ENCODE data around the gene MAPK11.

MAPK11 gene

DNA sequence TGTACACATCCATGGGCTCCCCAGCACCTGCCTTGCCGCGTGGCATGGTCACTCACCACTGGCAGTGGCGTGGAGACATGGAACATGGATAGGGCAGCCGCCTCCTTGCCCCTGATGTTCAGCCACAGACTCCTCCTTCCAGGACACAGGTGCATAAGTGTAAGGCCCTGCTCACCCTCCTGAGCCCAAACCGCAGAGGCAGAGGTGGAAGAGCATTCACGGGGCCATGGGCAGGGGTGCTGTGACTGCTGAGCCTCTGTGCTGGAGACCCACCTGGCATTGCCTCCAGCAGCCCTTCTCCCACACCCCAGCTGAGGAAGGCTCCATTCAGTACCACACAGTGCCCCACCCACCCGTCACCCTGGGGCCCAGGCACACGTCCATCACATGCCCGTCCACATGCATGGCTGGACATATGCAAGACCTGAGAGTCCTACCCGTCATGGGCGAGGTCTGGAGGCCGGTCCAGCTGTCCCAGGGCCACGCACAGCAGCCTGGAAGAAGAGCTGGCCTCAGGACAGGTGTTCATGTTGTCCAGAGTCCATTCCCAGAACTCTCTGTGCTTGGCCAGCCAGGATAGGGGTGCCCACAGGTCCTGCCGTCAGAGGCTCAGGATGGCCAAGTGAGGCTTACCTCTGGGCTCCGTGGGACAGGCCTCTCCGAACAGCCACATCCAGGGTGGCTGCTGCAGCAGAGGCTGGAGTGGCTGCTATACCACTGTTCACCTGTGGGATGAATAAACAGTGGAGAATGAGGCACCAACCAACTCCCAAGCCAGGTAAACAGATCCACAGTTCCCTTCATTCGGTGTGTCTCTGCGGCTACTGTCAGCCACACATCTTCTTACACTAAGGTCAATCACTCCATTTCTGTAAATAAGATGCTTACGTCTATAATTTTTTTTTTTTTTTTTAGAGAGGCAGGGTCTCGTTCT, 23.7 kb downstream of the MAPK11 start:
- FAIRE-seq: no peak

DNA sequence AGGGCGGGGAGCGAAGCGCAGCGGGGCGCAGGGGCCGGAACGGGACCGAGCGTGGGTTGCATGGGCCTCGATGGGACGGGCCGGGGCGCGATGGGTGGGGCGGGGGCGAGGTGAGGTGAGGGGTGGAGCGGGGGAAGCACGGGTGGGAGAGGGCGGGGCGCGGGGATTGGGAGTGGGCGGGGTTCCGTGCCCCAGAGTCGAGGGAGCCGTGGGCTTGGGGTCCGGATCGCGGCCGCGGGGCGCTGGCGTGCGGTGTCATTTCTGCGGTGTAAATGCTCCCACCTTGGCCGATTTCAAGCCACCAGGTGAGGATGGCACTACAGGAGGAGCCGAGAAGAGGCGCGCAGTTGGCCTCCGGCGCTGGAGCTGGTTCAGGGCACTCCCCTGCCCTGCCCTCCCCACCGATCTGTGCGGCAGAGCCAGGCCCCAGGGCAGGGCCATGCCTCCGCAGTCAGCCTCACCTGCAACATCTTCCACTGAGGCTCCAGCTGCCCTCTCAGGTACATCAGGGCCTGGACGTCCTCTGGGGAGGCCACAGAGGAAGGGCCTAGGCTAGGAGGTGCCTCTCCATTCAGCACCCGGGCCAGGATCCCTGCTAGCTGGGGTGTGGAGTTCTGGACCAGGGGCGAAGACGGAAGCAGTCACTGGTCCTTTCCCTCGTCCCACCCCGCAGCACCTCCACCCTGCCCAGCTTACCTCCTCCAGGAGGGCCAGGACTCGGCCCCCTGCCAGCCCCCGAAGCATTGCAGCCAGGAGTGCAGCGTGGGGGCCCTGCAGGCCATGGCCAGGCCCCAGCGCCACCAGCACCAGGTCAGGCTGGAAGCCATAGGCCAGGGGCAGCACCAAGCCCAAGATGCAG, 24.7 kb downstream of the MAPK11 start:
- no peak for FAIRE-seq

DNA sequence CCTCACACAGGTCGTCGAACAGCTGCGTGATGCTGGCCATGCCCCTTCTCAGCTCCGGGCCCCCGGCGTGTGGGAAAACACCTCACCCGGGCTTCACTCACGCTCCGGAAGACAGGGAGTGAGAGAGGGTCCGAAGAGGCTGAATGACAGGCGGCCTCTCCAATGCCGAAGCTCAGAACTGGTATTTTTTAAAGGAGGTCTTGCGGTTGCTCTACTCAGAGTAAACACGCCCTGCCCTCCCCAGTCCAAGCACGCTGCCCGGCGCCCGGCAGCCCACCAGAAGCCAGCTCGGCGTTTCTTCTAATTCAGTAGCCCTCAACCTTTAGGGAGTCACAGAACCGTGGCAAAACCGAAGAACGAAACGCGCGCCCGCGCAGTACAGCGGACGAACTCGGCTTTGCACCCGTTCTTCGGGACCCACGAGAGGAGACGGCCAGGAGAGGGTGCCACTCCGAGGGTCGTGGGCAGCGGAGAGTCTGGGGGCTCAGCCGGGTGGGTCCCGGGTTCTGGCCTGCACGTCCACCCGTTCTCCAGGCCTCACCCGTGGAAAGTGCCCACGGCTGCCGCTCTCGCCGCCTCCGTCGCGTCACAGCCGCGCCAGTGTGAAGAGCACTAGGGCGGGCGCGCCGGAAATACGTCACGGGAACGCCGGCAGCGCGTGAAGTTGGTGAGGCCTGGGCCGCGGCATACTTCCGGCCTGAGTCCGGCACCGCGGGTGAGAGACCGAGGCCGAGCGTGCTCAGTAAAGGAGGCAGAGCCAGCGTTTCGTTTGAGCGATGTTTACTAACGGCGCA, 25.6 kb downstream of the MAPK11 start, which contains the start of gene TUBGCP6:
TUBGCP6 (minus strand) TSS at position 604 of the 794 bp plus-strand sequence; CDS start at position 40, 564 bp downstream.
- FAIRE-seq: no peak

DNA sequence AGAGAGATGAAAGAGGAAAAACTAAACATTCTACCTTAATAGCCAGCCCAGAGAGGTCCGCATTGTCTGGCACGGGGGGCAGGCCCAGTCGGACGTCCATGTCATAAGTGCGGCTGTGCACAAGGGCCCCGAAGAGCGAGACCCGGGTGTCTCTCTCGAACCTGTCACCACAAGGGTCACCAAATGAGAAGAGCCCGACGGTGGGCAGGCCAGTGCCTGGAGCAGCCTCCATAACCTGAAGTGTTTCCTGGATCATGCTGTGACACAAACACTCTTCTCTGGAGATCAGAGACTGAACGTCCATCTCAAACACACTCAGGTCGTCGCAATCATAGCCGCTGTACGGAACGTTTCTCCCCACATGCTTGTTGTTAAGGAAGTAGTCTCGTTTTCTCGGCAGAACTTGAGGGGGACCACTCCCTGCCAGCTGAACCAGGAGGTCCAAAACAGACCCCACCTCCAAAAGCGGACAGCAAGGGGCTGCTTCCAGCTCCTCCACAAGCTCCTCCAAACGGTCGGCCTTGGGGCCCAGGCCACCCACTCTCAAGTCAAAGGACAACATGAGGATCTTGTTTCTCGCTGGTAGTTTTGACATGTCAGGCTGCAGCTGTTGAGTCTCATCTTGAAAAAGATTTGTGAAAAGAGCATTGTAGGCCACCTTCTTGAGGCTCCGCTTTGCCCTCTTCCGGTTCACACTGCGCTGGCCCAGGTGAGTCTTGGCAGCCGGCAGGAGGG, 26.3 kb downstream of the MAPK11 start:
- FAIRE-seq: no peak

DNA sequence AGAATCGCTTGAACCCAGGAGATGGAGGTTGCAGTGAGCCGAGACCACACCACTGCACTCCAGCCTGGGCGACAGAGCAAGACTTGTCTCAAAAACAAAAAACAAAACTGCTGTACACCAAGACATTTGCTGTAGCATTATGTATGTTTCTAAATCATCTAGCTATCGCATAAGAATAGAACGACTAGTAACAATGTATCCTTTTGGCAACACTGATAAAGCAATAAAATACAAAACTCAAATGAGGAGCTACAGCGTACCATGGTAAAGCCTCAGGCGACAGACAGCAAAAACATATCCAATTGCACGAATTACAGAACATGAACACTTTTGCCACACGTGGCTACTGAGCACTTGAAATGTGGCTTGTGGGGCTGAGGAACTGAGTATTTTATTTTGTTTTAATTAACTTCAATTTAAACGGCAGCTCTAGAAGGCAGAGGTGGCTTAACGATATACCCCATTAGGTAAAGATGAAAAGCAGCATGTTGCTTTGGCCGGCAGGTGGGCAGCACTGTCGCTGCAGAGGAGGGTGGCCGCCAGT, 27.7 kb downstream of the MAPK11 start:
- FAIRE-seq: no peak

DNA sequence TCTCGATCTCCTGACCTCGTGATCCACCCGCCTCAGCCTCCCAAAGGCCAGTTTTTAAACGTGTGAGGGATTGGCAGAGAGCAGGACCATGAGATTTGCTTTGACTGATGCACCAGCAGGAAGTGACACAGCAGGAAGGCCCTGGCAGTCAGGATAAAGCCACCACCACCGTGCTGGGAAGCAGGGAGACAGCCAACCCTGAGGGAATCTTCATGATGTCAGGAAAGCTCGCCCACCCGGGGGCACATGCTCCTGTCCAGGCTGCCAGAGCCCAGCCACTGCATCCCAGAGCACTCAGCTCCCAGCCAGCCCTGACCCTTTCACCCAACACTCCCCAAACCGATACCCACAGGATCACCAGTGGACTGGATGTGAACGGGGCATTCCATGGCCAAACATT, 31.4 kb downstream of the MAPK11 start:
- no peak for FAIRE-seq

DNA sequence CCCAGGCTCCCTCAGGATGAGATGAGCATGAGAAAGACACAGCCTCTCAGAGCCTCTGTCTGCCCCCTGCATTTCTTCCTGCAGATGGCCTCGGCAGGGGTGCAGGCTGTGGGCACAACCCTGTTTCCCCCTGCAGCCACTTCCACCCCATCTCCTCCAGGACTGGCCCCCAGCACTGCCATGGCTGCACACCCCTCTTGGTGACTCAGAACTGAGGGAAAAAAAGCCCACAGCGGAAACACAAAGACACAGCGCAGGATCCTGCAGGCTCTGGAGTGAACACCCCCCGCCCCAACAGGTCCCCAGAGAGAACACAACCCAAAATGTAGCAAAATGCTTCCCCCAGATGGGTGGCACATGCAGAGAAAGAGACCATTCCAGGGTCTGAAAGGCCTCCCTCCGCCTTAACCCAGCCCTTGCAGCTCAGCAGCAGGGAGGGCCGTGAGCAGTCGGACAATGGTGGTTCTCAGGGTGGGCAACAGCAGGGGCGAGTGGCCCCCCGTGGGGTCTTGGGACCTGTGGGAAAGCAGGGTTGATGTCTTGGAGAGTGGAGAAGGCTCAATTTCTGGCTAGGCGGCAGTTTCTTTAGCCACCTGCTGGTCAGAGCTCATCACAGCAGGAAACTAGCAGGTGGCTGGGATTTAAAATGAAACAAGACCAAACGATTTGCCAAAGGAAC, 33.3 kb downstream of the MAPK11 start:
- FAIRE-seq: no peak

DNA sequence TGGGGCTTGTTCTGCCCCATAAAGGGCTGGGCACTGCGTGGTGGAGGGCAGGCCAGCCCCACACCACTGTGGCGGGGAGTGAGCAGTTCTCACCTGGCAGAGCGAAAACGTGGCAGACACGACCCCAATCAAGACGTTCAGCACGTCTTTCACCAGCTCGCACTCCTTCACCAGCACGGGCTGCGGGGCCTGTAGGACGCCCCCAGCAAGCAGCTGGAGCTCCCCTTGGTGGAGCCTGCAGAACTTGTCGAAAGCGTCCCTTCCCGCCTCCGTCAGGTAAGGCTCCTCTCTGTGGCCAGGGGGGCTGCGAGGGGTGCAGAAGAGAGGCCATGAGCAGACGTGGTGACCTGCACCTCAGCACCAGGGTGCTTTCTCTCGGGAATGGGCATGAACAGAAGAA, 37.0 kb downstream of the MAPK11 start:
- FAIRE-seq: no peak

DNA sequence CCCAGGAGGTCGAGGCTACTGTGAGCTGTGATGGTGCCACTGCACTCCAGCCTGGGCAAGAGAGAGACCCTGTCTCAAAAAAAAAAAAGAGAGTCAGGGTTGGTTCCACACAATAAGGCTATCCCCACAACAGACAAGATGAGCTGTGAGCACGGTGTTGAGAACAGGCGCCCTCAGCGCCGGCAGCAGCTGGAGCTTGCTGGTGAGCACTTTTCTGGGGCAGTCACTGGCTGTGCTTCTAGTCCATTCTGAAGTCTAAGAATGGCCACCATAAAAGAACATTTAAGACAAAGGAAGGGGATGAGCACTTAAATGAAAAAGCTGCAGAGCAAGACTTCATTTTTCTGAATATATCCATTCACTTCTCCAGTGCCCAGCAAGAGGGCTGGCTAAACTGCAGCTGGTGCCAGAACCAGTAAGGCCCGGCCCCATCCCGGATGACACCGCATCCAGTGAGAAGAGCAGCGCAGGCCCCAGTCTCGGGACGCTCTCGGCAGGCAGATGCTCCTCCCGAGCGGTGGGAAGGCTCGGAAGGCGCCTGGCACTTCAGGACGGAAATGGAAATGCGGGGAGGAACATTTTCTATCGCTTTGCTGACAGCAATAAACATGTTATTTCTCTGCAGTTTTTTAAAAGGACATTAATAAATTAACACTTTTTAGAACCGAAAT, 37.6 kb downstream of the MAPK11 start:
- FAIRE-seq: no peak

DNA sequence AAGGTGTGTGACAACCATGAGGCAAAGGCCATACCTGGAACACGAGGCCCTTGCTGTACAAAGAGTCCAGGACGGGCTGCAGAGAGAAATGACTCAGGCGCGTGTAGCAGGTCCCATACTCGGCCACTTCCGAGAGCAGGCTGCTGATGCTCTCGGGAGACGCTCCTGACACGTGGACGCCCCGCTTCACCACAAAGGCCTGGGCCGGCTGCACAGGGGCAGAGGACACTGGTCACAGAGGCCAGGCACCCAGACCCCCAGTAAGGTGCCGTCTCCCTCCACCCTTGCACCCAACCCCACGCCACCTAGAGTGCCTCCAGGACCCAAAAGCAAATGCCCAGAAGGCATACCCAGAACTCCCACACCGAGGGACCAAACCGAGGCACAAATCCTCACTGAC, 40.8 kb downstream of the MAPK11 start:
- FAIRE-seq: no peak

DNA sequence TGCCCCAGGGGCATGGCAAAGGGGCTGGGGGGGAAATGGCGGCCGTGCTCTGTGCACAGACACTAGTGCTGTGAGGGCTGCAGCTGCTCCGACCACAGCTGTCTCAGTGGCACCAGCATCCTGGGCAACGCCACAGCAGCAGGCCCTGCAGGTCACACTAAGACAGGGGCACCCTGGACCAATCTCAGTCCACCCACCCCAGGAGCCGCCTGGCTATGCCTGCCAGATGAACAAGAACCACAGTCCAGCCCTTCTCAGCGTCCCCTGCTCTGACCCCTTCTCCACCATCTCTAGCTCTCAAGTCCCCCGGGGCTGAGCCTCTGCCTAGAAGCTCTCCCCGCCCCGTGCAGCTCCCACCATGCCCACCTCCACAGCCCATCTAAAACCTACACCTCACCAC, 41.8 kb downstream of the MAPK11 start:
- no peak for FAIRE-seq

DNA sequence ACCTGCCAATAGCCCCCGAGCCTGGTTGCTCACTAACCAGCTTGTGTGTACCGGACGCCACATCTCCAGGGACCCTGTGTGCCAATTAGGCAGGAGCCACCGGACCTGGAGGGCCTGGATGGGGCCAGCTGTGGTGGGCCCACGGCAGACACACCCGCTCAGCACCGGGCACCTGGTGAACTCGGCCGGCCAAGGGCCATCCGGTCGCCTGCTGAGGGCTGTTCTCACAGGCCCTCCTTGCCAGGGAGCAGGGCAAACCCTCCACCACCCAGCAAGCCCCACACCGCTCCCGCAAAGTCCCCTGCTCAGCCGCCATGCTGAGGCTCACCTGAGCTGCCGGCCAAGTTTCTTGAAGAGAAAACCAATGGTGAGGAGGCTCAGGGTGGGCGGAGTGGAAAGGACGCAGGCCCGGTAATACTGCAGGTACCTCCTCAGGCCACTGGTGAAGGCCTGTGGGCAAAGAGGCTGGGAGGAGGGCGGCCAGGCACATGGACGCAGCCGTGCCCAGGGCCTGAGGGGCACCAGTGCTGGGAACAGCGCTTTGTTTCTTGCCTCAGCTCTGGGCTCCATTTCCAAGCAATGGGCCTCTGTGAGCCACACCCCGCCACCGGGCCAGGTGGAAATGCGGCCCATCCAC, 42.5 kb downstream of the MAPK11 start:
- FAIRE-seq: no peak

DNA sequence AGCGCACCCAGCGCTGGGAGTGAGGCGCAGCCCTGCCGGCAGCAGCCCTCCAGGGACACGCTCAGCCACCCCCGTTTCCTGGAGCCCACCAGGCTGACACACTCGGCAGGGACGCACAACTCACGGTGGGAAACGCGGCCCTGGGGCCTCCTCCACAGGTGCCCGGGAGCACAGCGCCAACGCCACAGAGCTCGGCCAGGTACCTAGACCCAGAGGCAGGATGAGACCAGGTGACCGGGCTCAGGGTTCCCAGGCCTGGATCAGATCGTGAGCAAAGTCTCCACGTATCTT, 43.4 kb downstream of the MAPK11 start:
- FAIRE-seq: no peak

DNA sequence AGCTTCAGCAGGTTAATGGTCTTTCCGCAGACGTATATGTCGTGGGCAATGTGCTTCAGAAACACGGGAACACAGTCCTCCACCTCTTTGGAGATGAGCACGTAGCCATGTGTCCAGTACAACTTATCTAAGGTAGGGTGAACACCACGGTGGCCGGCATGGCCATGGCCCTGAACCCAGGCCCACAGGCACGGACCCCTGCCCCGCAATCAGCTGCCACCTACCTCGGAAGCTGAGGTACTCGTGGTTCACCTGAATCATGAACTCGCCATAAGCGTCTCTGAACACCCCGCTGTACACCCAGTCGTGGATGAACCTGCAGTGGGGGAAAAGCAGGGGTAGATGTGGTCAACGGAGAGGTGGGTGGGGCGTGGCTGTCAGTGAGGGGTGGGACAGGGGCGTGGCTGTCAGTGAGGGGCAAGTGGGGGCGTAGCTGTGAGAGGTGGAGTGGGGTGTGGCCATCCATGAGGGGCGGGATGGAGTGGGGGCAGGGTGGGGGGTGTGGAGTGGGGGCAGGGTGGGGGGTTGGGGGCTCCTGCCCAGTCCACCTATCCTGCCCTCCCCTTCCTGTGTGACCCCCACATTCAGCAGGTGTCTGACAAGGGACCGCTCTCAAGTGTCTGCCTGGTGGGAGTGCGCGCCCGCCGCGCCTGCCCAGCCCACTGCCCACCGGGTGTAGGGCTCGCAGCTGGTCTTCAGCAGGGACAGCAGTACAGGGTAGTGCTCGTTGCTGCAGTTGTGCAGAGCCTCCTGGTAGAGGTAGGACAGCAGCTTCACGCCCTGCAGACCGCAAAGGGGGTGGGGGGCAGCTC, 43.9 kb downstream of the MAPK11 start:
- no peak for FAIRE-seq

DNA sequence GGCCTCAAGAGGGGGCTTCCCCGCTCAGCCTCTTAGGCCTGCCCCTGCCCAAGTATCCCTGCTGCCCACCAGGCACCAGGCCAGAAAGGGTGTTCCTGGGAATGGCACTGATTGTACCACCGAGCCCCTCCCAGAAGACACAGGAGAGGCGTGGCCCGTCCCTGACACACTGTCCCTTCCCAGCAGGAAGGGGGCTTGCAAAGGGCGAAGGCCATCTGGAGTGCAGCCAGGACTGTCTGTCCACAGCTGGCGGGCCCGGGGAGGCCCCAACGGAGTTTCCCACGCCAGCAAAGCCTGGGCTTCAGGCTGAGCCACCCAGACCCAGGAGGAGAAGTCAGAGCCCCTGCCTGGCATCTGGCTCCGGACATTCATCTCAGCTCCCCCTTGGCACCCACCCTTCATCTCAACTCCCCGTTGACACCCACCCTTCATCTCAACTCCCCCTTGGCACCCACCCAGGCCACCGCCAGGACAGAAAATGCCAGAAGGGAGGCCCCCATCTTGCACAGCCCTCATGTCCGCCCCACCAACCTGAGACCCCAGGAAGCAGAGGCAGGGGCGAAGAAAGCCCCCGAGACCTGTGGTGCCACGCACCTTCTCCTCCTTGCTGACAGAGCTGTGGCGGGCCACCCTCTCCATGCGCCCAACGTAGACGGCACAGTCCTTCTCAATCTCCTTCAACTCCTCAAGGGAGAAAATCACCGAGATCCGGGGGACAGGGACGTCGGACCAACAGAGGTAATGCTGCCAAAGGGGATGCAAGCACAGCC, 44.8 kb downstream of the MAPK11 start:
- no peak for FAIRE-seq

DNA sequence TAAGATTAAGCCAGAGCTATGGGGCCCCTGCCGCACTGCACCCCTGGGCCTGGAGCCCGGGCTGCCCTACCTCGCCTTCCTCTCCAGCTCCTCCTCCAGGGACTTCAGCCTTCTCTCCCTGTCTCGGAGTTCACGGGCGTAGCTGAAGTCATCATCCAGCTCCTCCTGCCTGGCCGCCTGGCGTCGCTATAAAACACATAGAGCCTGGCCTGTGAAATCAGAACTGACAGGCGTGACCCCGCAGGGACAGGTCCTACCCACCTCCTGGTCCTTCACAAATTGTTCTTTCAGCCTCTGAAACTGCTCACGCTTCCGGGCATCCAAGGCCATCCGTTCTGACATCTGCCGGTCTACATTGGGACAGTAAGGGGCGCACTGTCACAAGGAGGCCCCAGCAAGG, 46.1 kb downstream of the MAPK11 start:
- FAIRE-seq: no peak

DNA sequence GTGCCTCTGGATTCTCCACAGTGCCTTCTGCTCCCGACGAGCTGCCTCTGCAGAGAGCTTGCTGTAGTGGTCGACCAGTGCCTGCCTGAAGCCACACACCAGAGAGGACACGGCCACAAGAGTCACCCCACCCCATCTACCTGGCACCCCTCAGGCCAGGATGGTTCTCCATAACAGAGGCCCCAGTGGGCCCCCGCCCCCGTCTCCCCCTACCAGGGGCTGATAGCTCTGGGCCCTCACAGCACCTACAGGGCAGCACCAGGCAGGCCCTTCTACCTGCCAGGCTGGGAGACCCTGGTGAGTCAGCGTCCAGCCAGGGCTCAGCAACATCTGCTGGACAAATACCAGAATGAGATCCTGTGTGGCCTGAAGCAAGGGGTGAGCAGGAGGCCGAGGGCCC, 47.7 kb downstream of the MAPK11 start:
- no peak for FAIRE-seq

DNA sequence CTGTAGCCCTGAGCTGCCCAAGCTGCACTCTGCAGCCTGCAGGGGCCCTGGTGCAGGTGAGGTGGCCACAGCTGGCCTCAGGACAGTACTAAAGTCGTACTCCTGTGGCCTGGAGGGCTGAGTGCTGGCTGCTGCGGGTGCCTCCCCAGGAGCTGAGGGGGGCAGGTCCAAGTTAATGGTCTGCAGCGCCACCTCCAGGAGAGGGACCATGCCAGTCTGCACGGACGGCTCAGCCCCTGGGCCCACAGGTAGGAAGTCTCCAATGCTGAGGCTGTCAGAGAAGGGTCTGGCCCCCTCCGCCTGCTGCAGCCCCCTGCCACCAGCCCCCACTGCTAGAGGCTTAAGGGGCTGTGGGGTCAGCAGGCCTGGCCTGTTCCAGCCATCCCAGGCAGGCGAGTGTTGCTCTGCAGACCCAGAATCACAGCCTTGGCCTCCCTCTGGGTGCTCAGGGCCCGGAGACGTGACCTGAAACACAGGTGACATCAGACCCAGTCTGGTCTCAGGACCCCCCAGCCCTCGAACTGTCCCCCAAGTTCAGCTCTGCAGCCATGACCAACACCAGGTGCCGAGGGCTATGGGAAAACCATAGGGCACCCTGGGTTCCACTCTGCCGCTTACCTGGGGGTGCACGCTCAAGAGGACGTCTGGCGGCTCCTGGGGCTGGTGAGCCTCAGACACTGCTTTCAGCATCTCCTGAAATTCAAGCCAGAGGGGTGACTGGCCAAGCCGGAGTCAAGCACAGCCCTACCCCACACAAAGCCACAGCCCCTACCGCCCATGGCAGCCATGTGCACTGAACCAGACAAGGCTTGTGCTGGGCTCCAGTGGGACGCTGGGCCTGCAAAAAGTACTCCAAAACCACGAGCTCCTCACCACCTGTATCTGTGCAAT, 48.5 kb downstream of the MAPK11 start:
- no peak for FAIRE-seq
